IPS-20b (cell line): Measurements from ENCODE around the gene UCP2.

Source experiments
- H3K27ac ChIP-seq: one replicate; pipeline ENCODE4 v1.5.1; 2013; ENCODE audit warnings: low read length
- H3K27me3 ChIP-seq: 2 replicates; pipeline ENCODE4 v1.6.1; 2013; ENCODE audit warnings: mild to moderate bottlenecking, low read length, inconsistent platforms; ENCODE audit not compliant: insufficient read depth
- H3K36me3 ChIP-seq: 2 replicates; pipeline ENCODE4 v1.6.1; 2013; ENCODE audit warnings: low read depth, mild to moderate bottlenecking, inconsistent platforms, low read length, moderate library complexity; ENCODE audit not compliant: insufficient read depth
- H3K4me1 ChIP-seq: 2 replicates; pipeline ENCODE4 v1.6.1; 2013; ENCODE audit warnings: mild to moderate bottlenecking, control low read depth, inconsistent platforms, low read length, moderate library complexity; ENCODE audit not compliant: insufficient read depth
- H3K4me3 ChIP-seq: 2 replicates; pipeline ENCODE4 v1.5.1; 2013; ENCODE audit warnings: mild to moderate bottlenecking, low read length, inconsistent platforms
- H3K9ac ChIP-seq: 2 replicates; pipeline ENCODE4 v1.6.1; 2013; ENCODE audit warnings: low read depth, mild to moderate bottlenecking, inconsistent platforms, low read length, moderate library complexity
- H3K9me3 ChIP-seq: 2 replicates; pipeline ENCODE4 v1.6.1; 2013; ENCODE audit warnings: mild to moderate bottlenecking, low read depth, low read length, inconsistent platforms; ENCODE audit not compliant: insufficient read depth

Gene UCP2

DNA sequence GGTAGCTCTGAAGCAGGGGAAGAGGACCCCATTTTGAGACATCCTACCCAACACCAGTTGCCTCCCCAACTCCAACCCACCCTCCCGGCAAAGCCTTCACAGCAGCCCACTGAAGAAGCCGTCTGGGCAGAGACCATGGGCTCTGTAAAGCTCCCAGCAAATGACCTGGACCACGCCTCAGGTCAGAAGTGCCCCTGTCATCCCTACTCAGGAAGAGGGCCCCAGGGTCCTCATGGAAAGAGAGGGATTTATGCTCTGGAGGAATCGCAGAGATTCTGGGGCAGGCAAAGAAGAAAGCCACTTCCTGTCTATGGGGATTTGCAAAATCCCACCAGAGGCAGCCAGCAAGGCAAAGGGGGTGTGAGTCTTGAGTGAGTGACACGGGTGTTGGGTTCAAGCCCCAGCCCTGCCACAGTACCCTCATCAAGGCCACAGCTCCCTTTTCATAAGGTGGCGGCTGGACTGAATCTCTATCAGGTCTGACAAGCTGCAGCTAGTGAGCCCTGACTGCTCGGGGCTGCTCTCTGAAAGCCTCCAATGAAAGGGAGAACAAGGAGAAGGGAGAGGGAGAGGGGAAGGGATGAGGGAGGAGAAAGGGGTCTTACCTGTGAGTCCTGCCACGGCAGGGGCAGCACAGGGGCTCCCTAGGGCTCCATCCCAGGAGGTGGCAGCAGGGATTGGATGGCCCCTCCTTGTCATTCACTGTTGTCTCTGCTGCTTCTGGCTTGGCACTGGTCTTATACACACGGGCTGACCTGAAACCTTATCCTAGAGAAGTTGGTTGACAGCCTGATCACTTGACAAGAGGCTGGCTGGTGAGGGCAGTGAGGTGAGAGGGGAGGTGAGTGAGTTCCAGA, 26.0 kb upstream of the UCP2 start, which contains the start of gene UCP3:
Gene UCP3, minus strand, starts transcription at position 713 of the 857 bp plus-strand sequence. CDS start 2,043 bp downstream, outside the sequence.
- peak within 1 kb of the TSS; percentile 15; the same call in 1 of the 2 replicates for H3K9ac ChIP-seq

DNA sequence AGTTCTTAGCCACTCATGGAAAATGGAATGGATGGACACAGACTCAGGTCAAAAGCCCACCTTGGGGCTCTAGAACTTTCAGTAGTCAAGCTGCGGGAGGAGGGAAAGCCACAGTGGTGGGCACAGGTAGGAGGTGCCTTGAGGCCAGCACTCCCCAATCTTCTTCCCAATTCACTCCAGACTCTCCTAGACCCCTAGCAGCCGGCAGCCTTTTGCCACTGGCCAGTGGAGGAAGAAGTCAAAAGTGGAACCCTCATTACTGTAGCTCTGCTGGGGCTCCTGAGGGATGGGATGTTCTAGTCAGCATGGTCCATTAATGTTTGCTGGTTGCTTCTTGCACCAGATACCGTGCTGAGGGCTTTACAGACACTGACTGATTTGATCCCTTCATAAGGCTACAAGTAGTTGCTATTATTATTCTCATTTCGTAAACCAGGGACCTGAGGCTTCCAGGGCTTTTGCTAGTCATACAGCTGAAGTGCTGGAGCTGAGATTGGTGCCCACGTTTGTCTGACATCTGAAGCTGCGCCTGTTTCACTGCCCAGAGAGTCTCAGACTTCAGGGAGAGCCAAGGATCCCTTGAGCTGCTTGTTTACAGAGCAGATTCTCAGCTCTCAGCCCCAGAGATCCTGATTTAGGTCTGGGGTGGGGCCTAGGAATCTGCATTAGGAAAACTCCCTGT, 25.2 kb upstream of the UCP2 start:
- H3K27ac ChIP-seq, result no peak overlapping the region
- no peaks in the 10 kb centered on the region for H3K4me1 ChIP-seq
- H3K9ac ChIP-seq, result no peak overlapping the region
- no peaks in the 10 kb centered on the region for H3K9me3 ChIP-seq
- 0 out of 2 replicates have a peak, but pooled peaks cover 3% of the 10 kb centered on the region for H3K36me3 ChIP-seq
- H3K4me3 ChIP-seq, result no peak overlapping the region
- H3K27me3 ChIP-seq, result no peaks in the 10 kb centered on the region

More for the DNA sequence above, 26.0 kb upstream of the UCP2 start, which contains the start of gene UCP3:
- H3K27ac ChIP-seq, result no peak within 1 kb of the TSS
- H3K9me3 ChIP-seq, result no peaks in the 10 kb centered on the region
- 0 out of 2 replicates have a peak, but pooled peaks cover 3% of the 10 kb centered on the region for H3K36me3 ChIP-seq
- H3K4me3 ChIP-seq, result no peak within 1 kb of the TSS
- no peaks in the 10 kb centered on the region for H3K27me3 ChIP-seq
- no peaks in the 10 kb centered on the region for H3K4me1 ChIP-seq

DNA sequence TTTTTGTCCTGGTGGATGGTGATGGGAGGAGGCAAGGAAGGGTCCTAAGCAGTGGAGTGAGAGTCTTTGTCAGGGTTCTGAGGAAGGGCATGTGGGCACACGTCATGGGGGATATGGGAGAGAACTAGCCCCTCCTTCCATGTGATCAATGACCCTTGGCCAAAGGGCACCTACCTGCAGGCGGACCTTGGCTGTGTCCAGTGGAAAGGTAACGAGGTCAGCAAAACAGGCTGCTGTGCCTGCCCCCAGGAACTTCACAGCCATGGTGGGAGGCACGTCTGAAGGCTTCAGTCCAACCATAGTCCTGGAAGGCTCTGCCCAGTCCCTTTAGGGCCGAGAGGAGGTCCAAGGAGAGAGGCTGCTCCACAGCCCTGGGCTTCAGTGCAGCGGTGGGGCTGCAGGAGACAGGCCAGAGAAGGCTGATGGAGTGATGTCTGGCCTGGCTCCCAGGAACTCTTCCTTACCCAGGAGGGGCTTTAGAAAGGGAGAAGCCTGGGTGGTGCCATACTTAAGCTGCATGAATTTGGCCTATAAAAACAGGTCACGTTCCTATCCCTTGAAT, 24.2 kb upstream of the UCP2 start:
- Histone ChIP-seq H3K9me3 (no peaks in the 10 kb centered on the region), H3K4me1 (no peaks in the 10 kb centered on the region), H3K27me3 (no peaks in the 10 kb centered on the region), H3K36me3 (no peaks in the 10 kb centered on the region), H3K27ac (no peak overlapping the region), H3K4me3 (no peak overlapping the region), H3K9ac (no peak overlapping the region)

DNA sequence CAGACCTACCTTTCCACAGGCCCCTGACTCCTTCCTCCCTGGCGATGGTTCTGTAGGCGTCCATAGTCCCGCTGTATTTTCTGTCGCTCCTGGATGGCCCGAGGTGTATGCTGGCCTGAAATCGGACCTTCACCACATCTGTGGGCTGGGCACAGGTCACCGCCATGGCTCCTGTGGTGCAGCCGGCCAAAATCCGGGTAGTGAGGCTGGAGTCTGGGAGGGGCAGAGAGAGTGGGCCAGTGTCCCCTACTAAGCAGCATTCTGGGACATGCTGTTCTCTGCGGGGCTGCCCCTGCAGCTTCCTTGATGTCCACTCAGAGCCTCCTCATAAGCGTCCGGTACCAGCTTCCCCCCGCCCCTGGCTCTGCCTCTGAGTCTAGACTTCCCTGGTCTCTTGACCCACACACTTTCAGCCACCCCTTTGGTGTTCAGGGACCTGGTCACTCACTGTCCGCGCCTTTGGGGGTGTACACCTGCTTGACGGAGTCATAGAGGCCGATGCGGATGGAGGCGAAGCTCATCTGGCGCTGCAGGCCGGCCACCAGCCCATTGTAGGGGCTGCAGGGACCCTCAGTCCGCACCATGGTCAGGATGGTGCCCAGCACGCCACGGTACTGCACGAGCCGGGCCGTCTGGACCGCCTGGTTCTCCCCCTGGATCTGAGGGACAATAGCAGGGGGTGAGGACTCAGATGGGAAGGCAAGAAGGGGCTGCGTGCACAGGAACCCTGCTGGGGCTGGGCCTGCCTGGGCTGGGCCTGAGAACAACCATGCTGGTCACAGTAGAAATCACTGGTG, 23.3 kb upstream of the UCP2 start:
- Histone ChIP-seq H3K27me3 (no peaks in the 10 kb centered on the region), H3K27ac (no peak overlapping the region), H3K9ac (no peak overlapping the region), H3K4me3 (no peak overlapping the region), H3K9me3 (no peaks in the 10 kb centered on the region), H3K4me1 (no peaks in the 10 kb centered on the region), H3K36me3 (no peaks in the 10 kb centered on the region)

DNA sequence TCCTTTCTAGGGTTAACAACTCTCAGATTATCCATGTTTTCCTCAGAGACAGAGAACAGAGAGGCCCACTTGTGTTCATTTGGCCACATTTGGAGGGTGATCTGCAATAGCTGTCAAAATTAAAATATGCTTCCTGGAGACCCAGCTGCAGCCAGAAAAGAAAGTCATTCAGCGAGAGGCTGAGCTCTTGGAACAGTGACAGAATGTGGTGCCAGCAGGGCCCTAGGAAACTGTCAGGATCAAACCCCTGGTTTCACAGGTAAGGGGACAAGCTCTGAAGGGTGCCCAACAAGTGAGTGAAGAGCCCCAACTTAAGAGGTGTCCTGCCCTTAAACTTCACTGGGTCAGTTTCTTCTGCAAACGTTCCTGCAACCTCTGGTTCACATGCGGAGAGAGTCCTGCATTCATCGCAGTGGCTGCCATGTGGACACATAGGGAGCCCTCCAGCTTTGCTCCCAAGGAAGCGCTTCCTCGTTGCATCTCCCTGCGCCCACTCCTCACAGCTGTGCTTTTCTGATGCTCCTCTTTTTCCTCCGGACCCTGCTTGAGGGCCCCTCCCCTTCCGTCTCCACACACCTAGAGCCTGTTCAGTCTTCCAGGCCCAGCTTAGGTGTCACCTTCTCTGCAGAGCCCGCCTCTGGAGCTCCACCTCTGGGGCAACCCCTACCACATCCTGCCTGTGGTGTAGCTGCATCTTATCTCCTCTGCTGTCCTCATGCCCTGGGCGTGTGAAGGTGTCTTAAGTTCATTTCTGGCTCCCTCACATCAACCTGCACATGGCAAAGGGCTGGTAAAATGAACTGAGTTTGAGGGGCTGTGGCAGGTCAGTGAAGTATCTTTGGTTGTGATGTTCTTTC, 22.3 kb upstream of the UCP2 start:
- no peaks in the 10 kb centered on the region for H3K4me1 ChIP-seq
- no peaks in the 10 kb centered on the region for H3K36me3 ChIP-seq
- H3K27ac ChIP-seq, result no peak overlapping the region
- H3K27me3 ChIP-seq, result no peaks in the 10 kb centered on the region
- no peak overlapping the region for H3K4me3 ChIP-seq
- no peaks in the 10 kb centered on the region for H3K9me3 ChIP-seq
- no peak overlapping the region for H3K9ac ChIP-seq

DNA sequence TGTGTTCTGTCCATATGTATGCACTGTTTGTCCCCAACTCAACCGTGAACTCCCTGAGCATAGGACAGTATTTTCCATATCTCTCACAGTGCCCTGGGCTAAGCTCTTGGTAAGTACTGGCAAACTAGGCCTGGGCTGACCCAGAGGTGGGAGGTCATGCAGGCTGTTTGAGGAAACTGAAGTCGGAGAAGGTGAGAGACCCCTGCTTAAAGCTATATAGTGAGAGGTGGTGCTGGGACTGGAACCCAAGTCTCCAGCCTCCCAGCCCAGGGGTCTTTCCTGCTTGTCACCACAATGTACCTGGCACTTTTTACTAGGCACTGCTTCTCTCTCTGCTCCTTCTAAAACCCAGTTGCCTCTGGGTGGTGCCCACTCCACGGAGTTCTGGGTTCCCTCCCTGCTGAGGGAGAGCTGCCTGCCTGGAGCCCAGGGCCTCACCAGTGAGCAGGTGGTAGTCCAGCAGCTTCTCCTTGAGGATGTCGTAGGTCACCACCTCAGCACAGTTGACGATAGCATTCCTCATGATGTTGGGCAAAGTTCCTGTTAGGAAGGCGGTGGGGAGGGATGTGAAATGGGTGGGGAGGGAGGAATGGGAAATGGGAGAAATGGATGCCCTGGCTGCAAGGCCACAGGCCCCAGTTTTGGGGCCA, 21.5 kb upstream of the UCP2 start:
- no peaks in the 10 kb centered on the region for H3K27me3 ChIP-seq
- no peaks in the 10 kb centered on the region for H3K9me3 ChIP-seq
- no peak overlapping the region for H3K27ac ChIP-seq
- H3K4me3 ChIP-seq, result no peak overlapping the region
- H3K9ac ChIP-seq, result no peak overlapping the region
- no peaks in the 10 kb centered on the region for H3K36me3 ChIP-seq
- H3K4me1 ChIP-seq, result no peaks in the 10 kb centered on the region

DNA sequence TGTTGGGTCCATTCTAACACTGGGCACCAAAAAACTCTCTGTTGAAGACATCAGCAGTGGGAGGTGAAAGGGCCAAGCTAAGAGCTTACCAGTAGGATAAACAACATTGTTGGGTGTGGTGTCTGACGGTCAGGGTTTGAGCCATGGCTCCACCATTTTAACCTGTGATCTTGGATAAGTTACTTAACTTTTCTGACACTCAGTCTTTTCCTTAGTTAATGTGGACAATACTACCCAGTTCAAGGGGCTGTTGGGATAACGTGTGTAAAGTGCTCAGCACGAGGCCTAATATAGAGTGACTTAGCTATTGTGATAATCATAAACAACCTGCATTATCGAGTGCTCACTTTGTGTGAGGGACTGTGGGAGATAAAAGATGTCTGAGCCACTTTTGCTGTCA, 20.2 kb upstream of the UCP2 start:
- Histone ChIP-seq H3K9me3 (no peaks in the 10 kb centered on the region), H3K27me3 (no peaks in the 10 kb centered on the region), H3K4me3 (no peak overlapping the region), H3K9ac (no peak overlapping the region), H3K27ac (no peak overlapping the region), H3K4me1 (no peaks in the 10 kb centered on the region), H3K36me3 (no peaks in the 10 kb centered on the region)

DNA sequence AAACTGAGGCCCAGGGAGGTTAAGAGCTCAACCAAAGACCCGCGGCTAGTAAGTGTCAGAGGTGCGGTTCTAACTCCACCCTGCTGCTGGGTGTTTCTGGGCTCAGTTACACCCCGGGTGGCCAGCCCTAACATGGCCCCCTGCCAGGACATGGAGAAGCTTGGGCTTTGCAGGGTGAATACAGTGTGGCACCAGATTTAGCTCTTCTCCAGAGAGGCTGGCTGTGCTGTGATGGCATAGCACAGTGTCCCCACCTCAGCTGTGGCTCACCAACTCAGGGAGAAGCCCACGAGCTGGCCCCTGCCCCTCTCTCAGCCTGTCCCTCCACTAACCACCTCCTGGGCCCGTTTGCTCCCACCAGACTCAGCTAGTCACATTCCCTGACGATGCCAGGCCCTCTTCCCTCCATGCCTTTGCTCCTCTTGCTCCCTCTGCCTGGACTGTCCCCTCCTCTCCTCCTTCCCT, 19.2 kb upstream of the UCP2 start:
- no peaks in the 10 kb centered on the region for H3K27me3 ChIP-seq
- H3K4me1 ChIP-seq, result no peaks in the 10 kb centered on the region
- no peaks in the 10 kb centered on the region for H3K36me3 ChIP-seq
- H3K4me3 ChIP-seq, result no peak overlapping the region
- H3K9ac ChIP-seq, result no peak overlapping the region
- no peak overlapping the region for H3K27ac ChIP-seq
- H3K9me3 ChIP-seq, result no peaks in the 10 kb centered on the region

DNA sequence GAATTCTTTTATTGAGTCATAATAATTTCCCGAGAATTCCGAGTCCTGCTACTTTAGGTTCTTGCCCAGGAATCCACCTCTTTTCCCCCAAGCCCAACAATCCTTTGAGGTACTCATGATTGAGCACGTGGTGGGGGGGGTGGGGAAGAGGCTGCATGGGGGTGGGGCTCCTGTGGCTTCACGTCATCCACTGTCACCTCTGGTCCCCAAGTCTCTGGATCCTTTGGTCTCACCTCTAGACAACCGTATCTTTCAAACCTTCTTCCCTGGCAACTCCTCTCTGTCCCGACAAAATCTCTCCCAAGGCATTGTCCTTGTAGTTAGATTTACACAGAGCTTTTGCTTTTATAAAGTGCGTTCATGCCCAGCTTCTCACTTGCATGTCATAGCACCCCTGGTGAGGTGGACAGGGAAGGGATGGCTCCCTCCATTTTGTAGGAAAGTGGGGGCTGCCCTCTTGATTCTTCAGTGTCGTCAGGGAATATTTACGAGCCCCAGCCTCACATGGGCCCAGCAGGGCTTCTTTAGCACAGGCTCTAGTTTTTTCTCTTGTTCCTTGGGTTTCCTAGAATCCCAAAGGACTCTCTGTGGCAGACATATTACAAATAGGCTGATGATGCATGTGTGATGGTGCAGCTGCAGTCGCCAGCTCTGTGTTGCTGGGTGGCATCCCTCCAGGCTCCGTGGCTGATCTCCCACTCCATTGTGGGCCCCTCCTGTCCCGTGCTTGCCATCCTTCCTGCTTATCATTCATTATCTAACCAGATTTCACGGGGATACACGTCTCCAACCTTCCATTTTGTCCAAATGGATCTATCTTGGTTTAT, 17.9 kb upstream of the UCP2 start:
- H3K36me3 ChIP-seq, result no peaks in the 10 kb centered on the region
- H3K27me3 ChIP-seq, result no peaks in the 10 kb centered on the region
- no peak overlapping the region for H3K27ac ChIP-seq
- H3K9ac ChIP-seq, result no peak overlapping the region
- H3K4me1 ChIP-seq, result no peaks in the 10 kb centered on the region
- no peaks in the 10 kb centered on the region for H3K9me3 ChIP-seq
- H3K4me3 ChIP-seq, result no peak overlapping the region
